Lower leg skin (tissue), 4 donors: ENCODE results near the gene NUBP2. TPM values are rescaled to one million over a fixed set of nuclear protein-coding genes. Genes with fewer than 3 reads are reported as not detected.

Source experiments
- DNase-seq, 2 donors: peaks; one replicate each; pipeline ENCODE4 v3.0.0-alpha.2; 2019; ENCODE audit warnings: low spot score in 2 of 2
- H3K4me3 ChIP-seq: fragments of 200-600 bp; sonication (generic); 2 replicates; pipeline ENCODE4 v1.5.1; 2017; ENCODE audit warnings: mild to moderate bottlenecking, low read depth; ENCODE audit not compliant: poor library complexity, severe bottlenecking
- POLR2A ChIP-seq, 2 donors: fragments of 450-650 bp; IDR thresholded peaks; one replicate each; pipeline ENCODE4 v1.6.1; 2016 to 2017; ENCODE audit warnings: antibody characterized with exemption in 2 of 2, mild to moderate bottlenecking in 1 of 2, moderate library complexity in 1 of 2
- WGBS, 2 donors: methylation state at CpG; one replicate each; pipeline ENCODE4 v1.1.5; 2018; 5-methylcytosine and 5-hydroxymethylcytosine counted together
- intact Hi-C: fragments of 100-400 bp; cut with DNase I; formaldehyde crosslinking; loops from one replicate; pipeline ENCODE4 v1.15.0; 2023; ENCODE audit warnings: low total_unique reads
- total RNA-seq, 4 donors: library from RNA; depleted of rRNA; stranded (reverse); fragments of >200 nt; gene quantifications; one replicate each; pipeline ENCODE4 v1.1.0, GENCODE V29; 2016
- TF ChIP-seq, protein P1 (sequence below), 3 donors: fragments of 450-650 bp; IDR thresholded peaks; one replicate each; pipeline ENCODE4 v1.5.1; 2016; ENCODE audit warnings: antibody characterized with exemption in 3 of 3, mild to moderate bottlenecking in 3 of 3, moderate library complexity in 2 of 3

Gene NUBP2
- 100 to 1,000 TPM in 1 of 4 donors, 10 to 100 TPM in 3; 79.7 to 108 (median 91.3) TPM for total RNA-seq

- TF ChIP-seq POLR2A (IDR thresholded peaks at IDR 0.05): no peak
- TF ChIP-seq, protein P1, sequence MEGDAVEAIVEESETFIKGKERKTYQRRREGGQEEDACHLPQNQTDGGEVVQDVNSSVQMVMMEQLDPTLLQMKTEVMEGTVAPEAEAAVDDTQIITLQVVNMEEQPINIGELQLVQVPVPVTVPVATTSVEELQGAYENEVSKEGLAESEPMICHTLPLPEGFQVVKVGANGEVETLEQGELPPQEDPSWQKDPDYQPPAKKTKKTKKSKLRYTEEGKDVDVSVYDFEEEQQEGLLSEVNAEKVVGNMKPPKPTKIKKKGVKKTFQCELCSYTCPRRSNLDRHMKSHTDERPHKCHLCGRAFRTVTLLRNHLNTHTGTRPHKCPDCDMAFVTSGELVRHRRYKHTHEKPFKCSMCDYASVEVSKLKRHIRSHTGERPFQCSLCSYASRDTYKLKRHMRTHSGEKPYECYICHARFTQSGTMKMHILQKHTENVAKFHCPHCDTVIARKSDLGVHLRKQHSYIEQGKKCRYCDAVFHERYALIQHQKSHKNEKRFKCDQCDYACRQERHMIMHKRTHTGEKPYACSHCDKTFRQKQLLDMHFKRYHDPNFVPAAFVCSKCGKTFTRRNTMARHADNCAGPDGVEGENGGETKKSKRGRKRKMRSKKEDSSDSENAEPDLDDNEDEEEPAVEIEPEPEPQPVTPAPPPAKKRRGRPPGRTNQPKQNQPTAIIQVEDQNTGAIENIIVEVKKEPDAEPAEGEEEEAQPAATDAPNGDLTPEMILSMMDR (IDR thresholded peaks at IDR 0.05): no peak
- peak; percentile 100 for DNase-seq
- intact Hi-C loops: no loop called here
- WGBS, 2 donors: 0 to 1% methylated on average over 40 to 96 of the region's 102 CpGs
- peak within 1 kb of the TSS; percentile 86 for H3K4me3 ChIP-seq
These were observed at the start of gene NUBP2, which contains the start of gene SPSB3 for GRCh38 chr16:1782408-1783264. NUBP2 (plus strand) TSS chr16:1782960; CDS start chr16:1783021, 61 bp downstream. SPSB3 (minus strand) TSS chr16:1782571; CDS start chr16:1781483, 1,088 bp downstream.

GRCh38 chr16:1734123-1734522 lies 48.6 kb upstream of the NUBP2 start:
- no peak for DNase-seq
- intact Hi-C loops: no loop called here
- 79 to 89% methylated on average over 6 to 17 of the region's 22 CpGs for WGBS, 2 donors
- H3K4me3 ChIP-seq: no peak overlapping the region
- TF ChIP-seq, protein P1 (IDR thresholded peaks at IDR 0.05): no peak

DNA sequence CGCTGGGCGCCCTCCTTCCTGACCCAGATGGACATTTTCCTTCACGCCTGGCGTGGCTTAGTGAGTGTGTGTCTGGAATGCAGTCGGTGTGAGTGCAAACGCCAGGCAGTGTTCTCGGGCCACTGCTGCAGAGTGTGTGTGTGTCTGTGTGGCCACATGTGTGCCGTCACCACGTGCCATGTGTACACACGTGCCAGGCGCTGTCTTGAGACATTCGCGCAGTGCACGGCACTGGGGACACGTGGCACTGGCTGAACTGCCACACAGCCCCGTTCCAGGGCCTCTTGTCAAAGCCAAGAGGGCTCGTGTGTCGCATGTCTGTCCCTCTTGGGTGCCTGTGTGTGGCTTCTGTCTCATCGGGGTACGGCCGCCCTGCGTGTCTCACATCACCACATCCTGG lies 47.9 kb upstream of the NUBP2 start:
- TF ChIP-seq, protein P1 (IDR thresholded peaks at IDR 0.05): no peak
- no peak for TF ChIP-seq POLR2A (IDR thresholded peaks at IDR 0.05)
- intact Hi-C loops: no loop called here
- 96 to 98% methylated on average over 22 of the region's 22 CpGs for WGBS, 2 donors
- DNase-seq: no peak
- H3K4me3 ChIP-seq: no peak overlapping the region

DNA sequence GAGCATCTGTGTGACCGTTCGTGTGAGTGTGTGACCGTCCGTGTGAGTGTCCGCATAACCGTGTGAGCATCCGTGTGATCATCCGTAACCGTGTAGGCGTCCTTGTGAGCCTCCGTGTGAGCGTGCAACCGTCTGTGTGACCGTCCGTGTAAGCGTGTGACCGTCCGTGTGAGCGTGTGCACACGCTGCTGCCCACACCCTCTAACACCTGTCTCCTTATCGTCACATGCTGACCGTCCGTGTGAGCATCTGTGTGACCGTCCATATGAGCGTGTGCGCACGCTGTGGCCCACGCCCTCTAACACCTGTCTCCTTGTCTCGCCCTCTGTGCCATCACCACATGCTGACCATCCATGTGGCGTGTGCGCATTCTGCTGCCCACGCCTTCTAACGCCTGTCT lies 42.5 kb upstream of the NUBP2 start:
- DNase-seq: no peak
- WGBS, 2 donors: 95 to 98% methylated on average over 33 of the region's 33 CpGs

DNA sequence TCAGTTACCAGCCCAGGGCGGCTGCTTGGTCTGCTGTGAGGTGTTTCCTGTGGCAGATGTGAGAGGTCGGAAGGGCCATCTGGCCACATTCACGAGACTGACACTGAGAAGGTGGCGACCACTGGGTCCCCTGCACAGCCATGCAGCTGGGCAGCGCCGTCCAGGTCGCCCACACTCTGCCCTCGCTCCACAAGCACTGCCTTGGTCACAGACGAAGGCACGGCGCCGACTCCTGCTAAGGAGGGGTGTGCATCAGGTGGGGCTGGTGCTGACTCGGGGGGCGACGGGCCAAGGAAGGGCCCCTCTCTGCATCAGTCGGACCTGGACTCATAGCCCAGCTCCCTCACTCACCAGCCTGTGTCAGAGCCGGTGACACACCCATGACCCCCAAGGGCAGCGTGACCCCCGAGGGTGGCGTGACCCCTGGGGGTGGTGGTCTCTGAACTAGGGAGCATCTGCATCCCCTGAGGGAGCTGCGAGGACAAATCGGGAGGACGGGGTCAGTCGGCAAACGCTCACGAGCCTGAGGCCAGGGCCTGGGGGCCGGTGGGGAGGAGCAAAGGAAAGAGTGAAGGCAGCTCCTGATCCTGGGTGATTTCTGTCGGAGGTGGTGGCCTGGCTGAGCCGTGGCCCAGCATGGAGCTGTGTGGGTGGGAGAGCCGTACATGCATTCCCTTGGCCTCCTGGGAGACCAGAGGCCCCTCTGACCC lies 41.8 kb upstream of the NUBP2 start:
- no peak for TF ChIP-seq POLR2A (IDR thresholded peaks at IDR 0.05)
- TF ChIP-seq, protein P1 (IDR thresholded peaks at IDR 0.05): no peak
- no peak overlapping the region for H3K4me3 ChIP-seq
- intact Hi-C loops: loop anchor here (10.0 kb wide), 1 partner anchor 276 kb away; no protein-coding TSS in a partner anchor
- WGBS, 2 donors: 93 to 94% methylated on average over 29 to 30 of the region's 30 CpGs
- DNase-seq: no peak

More for the DNA sequence above, 42.5 kb upstream of the NUBP2 start:
- TF ChIP-seq, protein P1 (IDR thresholded peaks at IDR 0.05): no peak
- no peak for TF ChIP-seq POLR2A (IDR thresholded peaks at IDR 0.05)
- no peak overlapping the region for H3K4me3 ChIP-seq
- intact Hi-C loops: loop anchor here (10.0 kb wide), 1 partner anchor 275 kb away; no protein-coding TSS in a partner anchor
